Fibroblast of lung (primary cell): Measurements from ENCODE around the gene KLK15.

Experiments
- EZH2 ChIP-seq: IDR thresholded peaks from 2 replicates; pipeline ENCODE4 v1.5.1; 2012; ENCODE audit warnings: low read length, control low read depth, mild to moderate bottlenecking; ENCODE audit errors: missing control alignments
- TF ChIP-seq, protein P1 (sequence below), 2 donors: IDR thresholded peaks in 1 of 2; conservative IDR thresholded peaks in 1 of 2; 1 replicate in 1 of 2; 2 replicates in 1 of 2; pipeline ENCODE4 v1.5.1; 2011 to 2012; ENCODE audit warnings: low read length in 2 of 2, control low read depth in 1 of 2, inconsistent platforms in 1 of 2, low read depth in 1 of 2, mild to moderate bottlenecking in 1 of 2

DNA sequence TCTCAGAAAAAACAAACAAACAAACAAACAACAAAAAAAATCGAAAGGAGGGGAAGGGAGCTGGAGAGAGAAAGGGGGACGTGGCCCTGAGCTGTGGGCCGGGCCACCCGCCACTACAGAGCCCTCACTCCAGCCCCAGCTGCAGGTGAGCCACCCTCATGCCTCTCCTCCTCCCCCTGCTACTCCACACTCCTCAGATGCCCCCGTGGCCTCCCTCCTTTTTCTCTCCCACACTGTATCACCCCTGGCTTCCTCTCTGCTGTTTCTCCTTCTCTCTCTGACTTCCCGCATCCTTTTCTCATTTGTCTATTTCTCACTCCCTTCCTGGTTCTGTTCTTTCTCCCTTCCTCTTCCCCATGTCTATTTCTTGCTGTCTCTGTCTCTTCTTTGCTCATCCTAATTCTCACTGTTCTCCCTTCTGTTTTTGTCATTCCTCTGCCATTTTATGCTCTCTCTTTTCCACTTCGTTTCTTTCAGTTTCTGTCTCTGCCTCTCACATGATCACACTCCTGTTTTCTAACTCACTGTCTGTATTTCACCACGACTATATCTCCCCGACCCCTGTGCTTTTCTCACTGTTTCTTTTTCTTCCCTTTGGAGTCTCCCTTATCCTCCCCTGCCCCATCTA lies 42.5 kb upstream of the KLK15 start:
- TF ChIP-seq, protein P1, sequence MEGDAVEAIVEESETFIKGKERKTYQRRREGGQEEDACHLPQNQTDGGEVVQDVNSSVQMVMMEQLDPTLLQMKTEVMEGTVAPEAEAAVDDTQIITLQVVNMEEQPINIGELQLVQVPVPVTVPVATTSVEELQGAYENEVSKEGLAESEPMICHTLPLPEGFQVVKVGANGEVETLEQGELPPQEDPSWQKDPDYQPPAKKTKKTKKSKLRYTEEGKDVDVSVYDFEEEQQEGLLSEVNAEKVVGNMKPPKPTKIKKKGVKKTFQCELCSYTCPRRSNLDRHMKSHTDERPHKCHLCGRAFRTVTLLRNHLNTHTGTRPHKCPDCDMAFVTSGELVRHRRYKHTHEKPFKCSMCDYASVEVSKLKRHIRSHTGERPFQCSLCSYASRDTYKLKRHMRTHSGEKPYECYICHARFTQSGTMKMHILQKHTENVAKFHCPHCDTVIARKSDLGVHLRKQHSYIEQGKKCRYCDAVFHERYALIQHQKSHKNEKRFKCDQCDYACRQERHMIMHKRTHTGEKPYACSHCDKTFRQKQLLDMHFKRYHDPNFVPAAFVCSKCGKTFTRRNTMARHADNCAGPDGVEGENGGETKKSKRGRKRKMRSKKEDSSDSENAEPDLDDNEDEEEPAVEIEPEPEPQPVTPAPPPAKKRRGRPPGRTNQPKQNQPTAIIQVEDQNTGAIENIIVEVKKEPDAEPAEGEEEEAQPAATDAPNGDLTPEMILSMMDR (conservative IDR thresholded peaks at IDR 0.05 in 1 of 2, IDR thresholded peaks at IDR 0.05 in 1 of 2; ENCODE audit: low read depth in 1 of 2, low read length in 2 of 2), result no peak
- no peak for TF ChIP-seq EZH2
